ENCODE measurements around the gene RGS7.

GRCh38 chr1:240758296-240758695 lies 598.7 kb downstream of the RGS7 start:
- no peak for TF ChIP-seq CTCF (IDR thresholded peaks at IDR 0.05)
- TF ChIP-seq TCF7L2 (IDR thresholded peaks at IDR 0.05; ENCODE audit: low read depth, low read length): no peak
- TF ChIP-seq POLR2AphosphoS5 (IDR thresholded peaks at IDR 0.05; ENCODE audit: low read depth, low read length): no peak
- TF ChIP-seq REST (IDR thresholded peaks at IDR 0.05; ENCODE audit: insufficient read depth in 1 of 2, low read depth in 2 of 2, low read length in 1 of 2): no peak
